HTR-8/SVneo (cell line): Measurements from ENCODE around the gene GOT1.

Experiments
- DNase-seq: peaks from one replicate; pipeline ENCODE4 v3.0.0; 2011; ENCODE audit warnings: low spot score, mixed read lengths; ENCODE audit not compliant: insufficient read length
- FAIRE-seq: peaks from 2 replicates; lab custom pipeline; 2011; peaks lifted over from hg19 to GRCh38; lab: Jason Lieb, UNC

GOT1 gene

GRCh38 chr10:99430451-99431189 is at the start of gene GOT1:
Gene GOT1 (minus strand): TSS chr10:99430624. CDS start chr10:99430565, 59 bp downstream.
- peak; percentile 99 for FAIRE-seq
- DNase-seq = peak; percentile 99

- FAIRE-seq = peak; percentile 20
- no peak for DNase-seq
Observed at GRCh38 chr10:99470327-99470726, 39.9 kb upstream of the GOT1 start.

- no peak for DNase-seq
- no peak for FAIRE-seq
Observed at GRCh38 chr10:99467236-99467999, 37.0 kb upstream of the GOT1 start.

- DNase-seq (no peak), FAIRE-seq (no peak)
Observed at GRCh38 chr10:99466632-99467223, 36.3 kb upstream of the GOT1 start.

GRCh38 chr10:99461230-99461629 is 30.8 kb upstream of the GOT1 start:
- DNase-seq (no peak), FAIRE-seq (no peak)

GRCh38 chr10:99460070-99460469 is 29.6 kb upstream of the GOT1 start:
- FAIRE-seq = no peak
- no peak for DNase-seq

- no peak for FAIRE-seq
- no peak for DNase-seq
Observed at GRCh38 chr10:99459217-99459616, 28.8 kb upstream of the GOT1 start.

- FAIRE-seq (no peak), DNase-seq (no peak)
Observed at GRCh38 chr10:99457813-99458212, 27.4 kb upstream of the GOT1 start.

- FAIRE-seq = no peak
- DNase-seq = no peak
Observed at GRCh38 chr10:99456931-99457288, 26.5 kb upstream of the GOT1 start.

- FAIRE-seq = no peak
- no peak for DNase-seq
Observed at GRCh38 chr10:99456207-99456930, 25.9 kb upstream of the GOT1 start.

- FAIRE-seq = no peak
- DNase-seq = no peak
Observed at GRCh38 chr10:99451981-99452380, 21.6 kb upstream of the GOT1 start.

- DNase-seq = no peak
- FAIRE-seq = no peak
Observed at GRCh38 chr10:99451499-99451788, 21.0 kb upstream of the GOT1 start.

GRCh38 chr10:99450624-99451498 is 20.4 kb upstream of the GOT1 start:
- no peak for FAIRE-seq
- DNase-seq = no peak

- no peak for DNase-seq
- no peak for FAIRE-seq
Observed at GRCh38 chr10:99450156-99450555, 19.7 kb upstream of the GOT1 start.

GRCh38 chr10:99449023-99449422 is 18.6 kb upstream of the GOT1 start:
- FAIRE-seq (no peak), DNase-seq (no peak)

- DNase-seq (no peak), FAIRE-seq (no peak)
Observed at GRCh38 chr10:99444383-99445045, 14.1 kb upstream of the GOT1 start.

GRCh38 chr10:99443500-99443899 is 13.1 kb upstream of the GOT1 start:
- DNase-seq (no peak), FAIRE-seq (no peak)

- no peak for FAIRE-seq
- no peak for DNase-seq
Observed at GRCh38 chr10:99442394-99442793, 12.0 kb upstream of the GOT1 start.

GRCh38 chr10:99438890-99439289 is 8.5 kb upstream of the GOT1 start:
- no peak for FAIRE-seq
- no peak for DNase-seq
